CD4-positive, alpha-beta memory T cell (primary cell): ENCODE results near the gene PHLDA3. TPM values are rescaled to one million over a fixed set of nuclear protein-coding genes. Genes with fewer than 3 reads are reported as not detected.

Experiments
- CTCF ChIA-PET: fragments of 350-600 bp; sonication (Branson Sonifier 250); formaldehyde crosslinking; loops from one replicate; lab custom pipeline; 2021; ENCODE audit warnings: inconsistent platforms; ENCODE audit not compliant: partially characterized antibody; lab: Charles Lee
- POLR2A ChIA-PET: fragments of 350-600 bp; sonication (Branson Sonifier 250); formaldehyde crosslinking; loops from one replicate; lab custom pipeline; 2021; ENCODE audit not compliant: partially characterized antibody; lab: Charles Lee
- DNase-seq, 5 donors: peaks; one replicate each; pipeline versions ENCODE4 v3.0.0 to v3.0.0-alpha.2; 2020 to 2022; ENCODE audit warnings: mixed read lengths in 1 of 5
- H3K27ac ChIP-seq: one replicate; pipeline ENCODE4 v1.7.0; 2013; ENCODE audit warnings: low read depth, low read length
- H3K27me3 ChIP-seq: 2 replicates; pipeline ENCODE4 v1.7.0; 2013; ENCODE audit warnings: mild to moderate bottlenecking, low read length, moderate library complexity; ENCODE audit not compliant: insufficient read depth
- H3K36me3 ChIP-seq: 2 replicates; pipeline ENCODE4 v1.7.0; 2013; ENCODE audit warnings: mild to moderate bottlenecking, low read length, moderate library complexity; ENCODE audit not compliant: insufficient read depth
- H3K4me1 ChIP-seq: 2 replicates; pipeline ENCODE4 v1.7.0; 2013; ENCODE audit warnings: mild to moderate bottlenecking, low read length, moderate library complexity; ENCODE audit not compliant: insufficient read depth
- H3K4me3 ChIP-seq, 2 donors: one replicate each; pipeline ENCODE4 v1.7.0; 2013; ENCODE audit warnings: low read length in 2 of 2, mild to moderate bottlenecking in 1 of 2
- H3K9me3 ChIP-seq, 2 donors: one replicate each; pipeline ENCODE4 v1.7.0; 2013; ENCODE audit warnings: low read length in 2 of 2, control low read depth in 1 of 2; ENCODE audit not compliant: control insufficient read depth in 1 of 2
- H3K27ac Mint-ChIP-seq, 7 donors: one replicate each; pipeline ENCODE4 v1.8.0; 2020 to 2021; ENCODE audit warnings: mixed read lengths in 7 of 7, mild to moderate bottlenecking in 6 of 7, inconsistent platforms in 3 of 7, moderate library complexity in 3 of 7
- H3K27me3 Mint-ChIP-seq, 2 donors: one replicate each; pipeline ENCODE4 v1.8.0; 2020 to 2021; ENCODE audit warnings: mixed read lengths in 2 of 2
- H3K36me3 Mint-ChIP-seq, 2 donors: one replicate each; pipeline ENCODE4 v1.8.0; 2020 to 2021; ENCODE audit warnings: mixed read lengths in 2 of 2, inconsistent platforms in 1 of 2, mild to moderate bottlenecking in 1 of 2
- H3K4me1 Mint-ChIP-seq, 4 donors: one replicate each; pipeline ENCODE4 v1.8.0; 2020 to 2021; ENCODE audit warnings: mixed read lengths in 4 of 4, mild to moderate bottlenecking in 1 of 4
- H3K4me3 Mint-ChIP-seq, 8 donors: one replicate each; pipeline ENCODE4 v1.8.0; 2020 to 2021; ENCODE audit warnings: mixed read lengths in 8 of 8, mild to moderate bottlenecking in 7 of 8, moderate library complexity in 6 of 8, inconsistent platforms in 3 of 8
- H3K9me3 Mint-ChIP-seq, 8 donors: one replicate each; pipeline ENCODE4 v1.8.0; 2020 to 2021; ENCODE audit warnings: mixed read lengths in 8 of 8, mild to moderate bottlenecking in 5 of 8, inconsistent platforms in 3 of 8, moderate library complexity in 1 of 8
- intact Hi-C: fragments of 100-400 bp; cut with micrococcal nuclease; formaldehyde crosslinking; loops from one replicate; pipeline ENCODE4 v1.15.1; 2023
- polyA plus RNA-seq, 2 donors: library from polyadenylated mRNA; unstranded; fragments of 300-500 nt; fragmentation: Illumina TruSeq; gene quantifications; one replicate each; pipeline ENCODE4 v1.2.3, GENCODE V29; 2021
- total RNA-seq, 2 experiments: library from RNA; stranded (reverse); gene quantifications; one replicate each; pipeline ENCODE4 v1.2.3, GENCODE V29; 2021

PHLDA3 gene
- total and polyA plus RNA-seq, 4 experiments from 2014 or later, result 0.30 to 7.8 (median 4.0) TPM

- Mint-ChIP-seq H3K27me3 (peaks cover 5 to 9% of the 10 kb centered on the region in 2 donors), H3K4me3 (no peak overlapping the region), H3K27ac (no peak overlapping the region), H3K9me3 (peaks cover 0 to 4% (median 0%) of the 10 kb centered on the region in 8 donors), H3K36me3 (no peaks in the 10 kb centered on the region), H3K4me1 (peaks cover 0 to 4% (median 3%) of the 10 kb centered on the region in 4 donors)
- Histone ChIP-seq H3K9me3 (no peaks in the 10 kb centered on the region), H3K36me3 (no peaks in the 10 kb centered on the region), H3K27ac (no peak overlapping the region), H3K27me3 (no peaks in the 10 kb centered on the region), H3K4me1 (peaks cover 6% of the 10 kb centered on the region), H3K4me3 (no peak overlapping the region)
- ChIA-PET CTCF (interaction anchor here (0.6 to 4.5 kb wide), 8 partner anchors 8 to 64 kb away, joined by 3 to 48 read pairs (median 7); no protein-coding TSS in a partner anchor), POLR2A (interaction anchor here (1.5 kb wide), 1 partner anchor 64 kb away, joined by 4 read pairs; no protein-coding TSS in a partner anchor)
- no peak for DNase-seq
- intact Hi-C loops, result loop anchor here (1.0 to 2.0 kb wide), 3 partner anchors 20 to 64 kb away; partner anchors contain the start of gene PHLDA3
Measured at GRCh38 chr1:201448990-201449389, 20.0 kb downstream of the PHLDA3 start.

DNA sequence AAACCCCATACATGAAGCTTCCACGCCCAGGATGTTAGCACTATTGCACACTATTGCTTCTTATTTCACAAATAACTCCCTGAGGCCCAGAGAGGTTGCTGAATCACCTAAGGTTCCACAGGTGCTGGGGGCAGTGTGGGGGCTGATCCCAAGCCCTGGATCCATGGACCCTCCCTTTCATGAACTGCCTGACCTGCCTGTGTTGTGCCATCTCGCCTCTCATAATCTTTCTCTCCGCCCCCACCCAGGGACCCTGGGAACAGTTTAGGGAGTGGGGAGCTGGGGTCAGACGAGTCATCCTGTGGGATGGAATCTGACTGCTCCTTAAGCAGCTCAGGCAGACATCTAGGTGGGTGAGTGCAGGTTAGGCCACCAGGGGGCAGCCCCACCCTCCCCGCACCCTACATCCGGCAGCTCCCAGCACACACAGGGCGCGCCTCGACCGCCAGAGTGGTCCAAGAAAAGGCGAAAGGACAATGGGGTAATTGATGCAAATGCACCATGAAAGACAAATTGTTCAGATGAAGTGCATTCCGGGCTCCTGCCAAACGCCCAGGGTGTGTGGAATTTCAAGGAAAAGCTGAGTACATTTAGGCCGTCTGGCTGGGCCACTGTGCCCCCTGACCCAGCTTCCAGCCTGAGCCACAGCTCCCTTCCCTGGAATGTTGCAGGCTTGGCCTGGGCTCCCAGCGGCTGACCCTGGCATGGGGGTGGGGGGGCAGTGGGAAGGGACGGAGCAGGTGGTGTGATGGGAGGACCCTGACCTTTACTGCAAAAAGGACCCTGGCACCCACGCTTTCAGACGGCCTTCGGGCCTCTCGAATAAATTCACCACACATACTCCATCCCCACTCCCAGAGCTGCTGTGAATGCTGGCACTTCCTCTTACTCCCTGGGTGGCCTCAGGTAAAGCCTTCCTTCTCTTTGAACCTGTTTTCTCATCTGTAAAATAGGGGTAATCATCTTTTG lies 20.8 kb downstream of the PHLDA3 start:
- no peak overlapping the region for H3K4me3 ChIP-seq
- intact Hi-C loops, result loop anchor here (1.0 to 2.0 kb wide), 3 partner anchors 21 to 65 kb away; partner anchors contain the start of gene PHLDA3
- Mint-ChIP-seq H3K27me3 (peaks cover 5 to 9% of the 10 kb centered on the region in 2 donors), H3K4me3 (no peak overlapping the region), H3K27ac (peak overlapping the region in 1 of 7 donors; percentile 57), H3K36me3 (no peaks in the 10 kb centered on the region), H3K9me3 (peaks cover 0 to 3% (median under 1%) of the 10 kb centered on the region in 8 donors), H3K4me1 (peaks cover 0 to 4% (median 3%) of the 10 kb centered on the region in 4 donors)
- H3K36me3 ChIP-seq, result no peaks in the 10 kb centered on the region
- CTCF ChIA-PET, result interaction anchor here (0.6 to 4.5 kb wide), 19 partner anchors 7 to 525 kb away, joined by 3 to 48 read pairs (median 3); partner anchors contain the start of gene CSRP1
- POLR2A ChIA-PET, result interaction anchor here (1.4 to 1.5 kb wide), 2 partner anchors 21 to 65 kb away, joined by 3 to 4 read pairs; partner anchors contain the start of gene PHLDA3
- H3K4me1 ChIP-seq, result peaks cover 6% of the 10 kb centered on the region
- no peaks in the 10 kb centered on the region for H3K9me3 ChIP-seq
- H3K27ac ChIP-seq, result no peak overlapping the region
- no peaks in the 10 kb centered on the region for H3K27me3 ChIP-seq
- DNase-seq, result peak in 4 of 5 donors; percentile 29 to 53 (median 30)

DNA sequence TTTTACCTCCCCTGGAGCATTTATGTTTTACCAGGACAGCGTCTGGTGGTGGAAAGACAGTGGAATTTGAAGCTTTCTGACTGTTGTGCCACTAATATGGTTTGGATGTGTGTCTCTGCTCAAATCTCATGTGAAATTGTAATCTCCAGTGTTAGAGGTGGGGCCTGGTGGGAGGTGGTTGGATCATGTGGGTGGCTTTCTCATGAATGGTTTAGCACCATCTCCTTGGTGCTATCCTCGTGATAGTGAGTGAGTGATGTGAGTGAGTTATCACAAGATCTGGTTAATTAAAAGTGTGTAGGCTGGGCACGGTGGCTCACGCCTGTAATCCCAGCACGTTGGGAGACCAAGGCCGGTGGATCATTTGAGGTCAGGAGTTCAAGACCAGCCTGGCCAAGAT lies 23.7 kb downstream of the PHLDA3 start:
- H3K9me3 Mint-ChIP-seq, result peaks cover 0 to 4% (median under 1%) of the 10 kb centered on the region in 8 donors
- H3K9me3 ChIP-seq, result no peaks in the 10 kb centered on the region
- intact Hi-C loops, result no loop called here
- no peak overlapping the region for H3K4me3 ChIP-seq
- ChIA-PET CTCF (interaction anchor here (0.9 to 4.5 kb wide), 5 partner anchors 9 to 68 kb away, joined by 3 to 30 read pairs (median 6); no protein-coding TSS in a partner anchor), POLR2A (no interaction called here)
- no peak overlapping the region for H3K27ac Mint-ChIP-seq
- H3K36me3 ChIP-seq, result no peaks in the 10 kb centered on the region
- no peaks in the 10 kb centered on the region for H3K27me3 ChIP-seq
- H3K36me3 Mint-ChIP-seq, result no peaks in the 10 kb centered on the region
- H3K4me1 ChIP-seq, result peaks cover 6% of the 10 kb centered on the region
- peaks cover 0 to 4% (median 2%) of the 10 kb centered on the region in 4 donors for H3K4me1 Mint-ChIP-seq
- peaks cover 3 to 11% of the 10 kb centered on the region in 2 donors for H3K27me3 Mint-ChIP-seq
- no peak overlapping the region for H3K4me3 Mint-ChIP-seq
- DNase-seq, result no peak
- H3K27ac ChIP-seq, result no peak overlapping the region

DNA sequence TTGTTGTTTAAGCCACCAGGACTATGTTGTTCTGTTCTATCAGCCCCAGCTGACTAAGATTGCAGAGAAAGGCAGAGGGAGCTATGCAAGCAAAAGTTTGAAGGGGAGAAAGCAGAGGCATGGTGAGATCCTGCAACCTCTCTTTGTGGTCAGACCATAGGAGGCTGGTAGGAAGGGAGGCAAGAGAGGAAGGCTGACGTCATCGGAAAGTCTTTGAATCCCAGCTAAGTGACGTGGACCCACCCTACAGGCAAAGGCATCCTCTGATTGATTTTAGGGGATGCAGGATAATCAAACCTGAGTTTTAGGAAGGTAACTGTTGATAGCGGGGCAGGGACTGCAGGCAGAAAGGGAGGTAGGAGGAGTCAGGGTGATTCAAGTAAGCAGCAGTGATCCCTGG lies 24.2 kb downstream of the PHLDA3 start:
- Mint-ChIP-seq H3K36me3 (no peaks in the 10 kb centered on the region), H3K4me1 (peaks cover 0 to 4% (median 2%) of the 10 kb centered on the region in 4 donors), H3K27ac (no peak overlapping the region), H3K27me3 (peaks cover 0 to 10% of the 10 kb centered on the region in 2 donors), H3K4me3 (no peak overlapping the region), H3K9me3 (peaks cover 0 to 4% (median under 1%) of the 10 kb centered on the region in 8 donors)
- H3K36me3 ChIP-seq, result no peaks in the 10 kb centered on the region
- intact Hi-C loops, result no loop called here
- H3K4me1 ChIP-seq, result peaks cover 6% of the 10 kb centered on the region
- H3K27me3 ChIP-seq, result no peaks in the 10 kb centered on the region
- CTCF ChIA-PET, result interaction anchor here (1.3 kb wide), 1 partner anchor 9 kb away, joined by 7 read pairs; no protein-coding TSS in a partner anchor
- DNase-seq, result no peak
- no peak overlapping the region for H3K4me3 ChIP-seq
- POLR2A ChIA-PET, result no interaction called here
- no peak overlapping the region for H3K27ac ChIP-seq
- H3K9me3 ChIP-seq, result no peaks in the 10 kb centered on the region

- Mint-ChIP-seq H3K4me1 (peaks cover 0 to 4% (median 2%) of the 10 kb centered on the region in 4 donors), H3K27me3 (peaks cover 0 to 10% of the 10 kb centered on the region in 2 donors), H3K4me3 (no peak overlapping the region), H3K27ac (no peak overlapping the region), H3K9me3 (peaks cover 0 to 4% (median under 1%) of the 10 kb centered on the region in 8 donors), H3K36me3 (no peaks in the 10 kb centered on the region)
- H3K4me3 ChIP-seq, result no peak overlapping the region
- no peak for DNase-seq
- H3K9me3 ChIP-seq, result no peaks in the 10 kb centered on the region
- H3K4me1 ChIP-seq, result peaks cover 6% of the 10 kb centered on the region
- no peaks in the 10 kb centered on the region for H3K36me3 ChIP-seq
- ChIA-PET POLR2A (interaction anchor here (0.7 kb wide), 1 partner anchor 76 kb away, joined by 3 read pairs; no protein-coding TSS in a partner anchor), CTCF (no interaction called here)
- intact Hi-C loops, result no loop called here
- H3K27me3 ChIP-seq, result no peaks in the 10 kb centered on the region
- H3K27ac ChIP-seq, result no peak overlapping the region
Measured at GRCh38 chr1:201443747-201444146, 25.2 kb downstream of the PHLDA3 start.

- POLR2A ChIA-PET, result no interaction called here
- intact Hi-C loops, result no loop called here
- H3K36me3 Mint-ChIP-seq, result peaks cover 0 to 2% of the 10 kb centered on the region in 2 donors
Measured at GRCh38 chr1:201436969-201437368, 32.0 kb downstream of the PHLDA3 start.

More at GRCh38 chr1:201436969-201437368, 32.0 kb downstream of the PHLDA3 start:
- CTCF ChIA-PET, result interaction anchor here (2.1 to 2.2 kb wide), 2 partner anchors 11 to 76 kb away, joined by 7 to 30 read pairs; no protein-coding TSS in a partner anchor
- no peak for DNase-seq
- Histone ChIP-seq H3K27ac (no peak overlapping the region), H3K4me1 (no peaks in the 10 kb centered on the region), H3K9me3 (no peaks in the 10 kb centered on the region), H3K36me3 (no peaks in the 10 kb centered on the region), H3K4me3 (no peak overlapping the region), H3K27me3 (no peaks in the 10 kb centered on the region)
- Mint-ChIP-seq H3K27ac (no peak overlapping the region), H3K4me3 (no peak overlapping the region), H3K4me1 (peaks cover 4 to 8% (median 6%) of the 10 kb centered on the region in 4 donors), H3K27me3 (peaks cover 8 to 11% of the 10 kb centered on the region in 2 donors), H3K9me3 (peaks cover 0 to 4% (median 0%) of the 10 kb centered on the region in 8 donors)
